HEK293T (cell line): ENCODE data around the gene RRAS.

Source experiments
- CTCF ChIA-PET: fragments of 350-600 bp; formaldehyde crosslinking; extraction: SDS; loops from one replicate; lab custom pipeline; 2021; ENCODE audit warnings: antibody characterized with exemption, inconsistent platforms; lab: Yijun Ruan, JAX
- POLR2A ChIA-PET: fragments of 350-600 bp; formaldehyde crosslinking; extraction: SDS; loops from one replicate; lab custom pipeline; 2020; ENCODE audit warnings: antibody characterized with exemption, inconsistent platforms; lab: Yijun Ruan, JAX
- DNase-seq: peaks from one replicate; pipeline ENCODE4 v3.0.0; 2012; ENCODE audit warnings: mixed read lengths; ENCODE audit errors: extremely low spot score
- ARNT ChIP-seq: fragments of 450-650 bp; IDR thresholded peaks from 2 replicates; pipeline ENCODE4 v1.6.1; 2017; ENCODE audit warnings: mild to moderate bottlenecking
- BHLHE40 ChIP-seq: fragments of 450-650 bp; IDR thresholded peaks from 2 replicates; pipeline ENCODE4 v1.6.1; 2016; ENCODE audit warnings: mild to moderate bottlenecking, moderate library complexity, borderline replicate concordance
- CTBP1 ChIP-seq: fragments of 450-650 bp; IDR thresholded peaks from 2 replicates; pipeline ENCODE4 v1.6.1; 2016; ENCODE audit warnings: borderline replicate concordance
- ELF4 ChIP-seq: fragments of 450-650 bp; IDR thresholded peaks from 2 replicates; pipeline ENCODE4 v1.6.1; 2017; ENCODE audit warnings: antibody characterized with exemption
- FOXA1 ChIP-seq: fragments of 450-650 bp; IDR thresholded peaks from 2 replicates; pipeline ENCODE4 v1.6.1; 2016; ENCODE audit warnings: mild to moderate bottlenecking
- FOXK2 ChIP-seq: fragments of 450-650 bp; IDR thresholded peaks from 2 replicates; pipeline ENCODE4 v1.6.1; 2016; ENCODE audit warnings: mild to moderate bottlenecking
- FOXM1 ChIP-seq: fragments of 450-650 bp; IDR thresholded peaks from 2 replicates; pipeline ENCODE4 v1.6.1; 2017; ENCODE audit warnings: mild to moderate bottlenecking, borderline replicate concordance
- HDGF ChIP-seq: fragments of 450-650 bp; IDR thresholded peaks from 2 replicates; pipeline ENCODE4 v1.6.1; 2017; ENCODE audit warnings: antibody characterized with exemption, borderline replicate concordance
- L3MBTL2 ChIP-seq: fragments of 450-650 bp; conservative IDR thresholded peaks from 2 replicates; pipeline ENCODE4 v1.6.1; 2016; ENCODE audit warnings: mild to moderate bottlenecking
- LEF1 ChIP-seq: fragments of 450-650 bp; IDR thresholded peaks from 2 replicates; pipeline ENCODE4 v1.6.1; 2017; ENCODE audit warnings: mild to moderate bottlenecking, borderline replicate concordance
- NFRKB ChIP-seq: fragments of 450-650 bp; IDR thresholded peaks from 2 replicates; pipeline ENCODE4 v1.6.1; 2016; ENCODE audit warnings: mild to moderate bottlenecking, moderate library complexity
- SP1 ChIP-seq: fragments of 450-650 bp; IDR thresholded peaks from 2 replicates; pipeline ENCODE4 v1.6.1; 2017
- SUZ12 ChIP-seq: fragments of 450-650 bp; IDR thresholded peaks from 2 replicates; pipeline ENCODE4 v1.6.1; 2016; ENCODE audit warnings: mild to moderate bottlenecking
- TARDBP ChIP-seq: fragments of 450-650 bp; IDR thresholded peaks from 2 replicates; pipeline ENCODE4 v1.6.1; 2016
- ZNF384 ChIP-seq: fragments of 450-650 bp; IDR thresholded peaks from 2 replicates; pipeline ENCODE4 v1.6.1; 2016
- TF ChIP-seq, protein P1 (sequence below): fragments of 450-650 bp; IDR thresholded peaks from 2 replicates; pipeline ENCODE4 v1.6.1; 2016

RRAS gene

DNA sequence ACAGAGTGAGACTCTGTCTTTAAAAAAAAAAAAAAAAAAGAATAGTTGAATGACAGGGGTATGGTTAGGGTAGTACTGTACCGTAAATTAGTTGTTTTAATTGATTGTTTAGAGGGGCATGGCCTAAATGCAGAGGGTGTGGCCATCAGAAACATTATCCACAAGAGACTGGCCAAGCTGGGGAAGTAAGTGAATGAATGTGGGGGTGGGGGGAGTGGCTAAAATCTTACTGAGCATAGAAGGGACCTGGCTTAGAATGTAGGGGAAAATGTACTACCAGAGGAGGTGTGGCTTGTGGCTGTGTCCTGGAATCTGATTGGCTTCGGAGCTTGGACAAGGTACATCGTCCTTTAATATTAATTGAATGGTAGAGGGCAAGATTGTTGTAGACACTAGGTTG, 29.6 kb upstream of the RRAS start:
- DNase-seq: no peak
- ChIA-PET CTCF (interaction anchor here (0.5 kb wide), 1 partner anchor 146 kb away, joined by 9 read pairs; no protein-coding TSS in a partner anchor), POLR2A (interaction anchor here (3.8 kb wide), 1 partner anchor 28 kb away, joined by 25 read pairs; the partner anchor contains the start of genes RRAS and SCAF1)
- TF ChIP-seq FOXA1 (no peak), L3MBTL2 (no peak), HDGF (no peak), ARNT (no peak), NFRKB (no peak), ZNF384 (no peak), BHLHE40 (no peak), SP1 (no peak), FOXM1 (no peak), SUZ12 (no peak), ELF4 (no peak), TARDBP (no peak), LEF1 (no peak), FOXK2 (no peak), CTBP1 (no peak)
- TF ChIP-seq, protein P1, sequence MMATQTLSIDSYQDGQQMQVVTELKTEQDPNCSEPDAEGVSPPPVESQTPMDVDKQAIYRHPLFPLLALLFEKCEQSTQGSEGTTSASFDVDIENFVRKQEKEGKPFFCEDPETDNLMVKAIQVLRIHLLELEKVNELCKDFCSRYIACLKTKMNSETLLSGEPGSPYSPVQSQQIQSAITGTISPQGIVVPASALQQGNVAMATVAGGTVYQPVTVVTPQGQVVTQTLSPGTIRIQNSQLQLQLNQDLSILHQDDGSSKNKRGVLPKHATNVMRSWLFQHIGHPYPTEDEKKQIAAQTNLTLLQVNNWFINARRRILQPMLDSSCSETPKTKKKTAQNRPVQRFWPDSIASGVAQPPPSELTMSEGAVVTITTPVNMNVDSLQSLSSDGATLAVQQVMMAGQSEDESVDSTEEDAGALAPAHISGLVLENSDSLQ: no peak

DNA sequence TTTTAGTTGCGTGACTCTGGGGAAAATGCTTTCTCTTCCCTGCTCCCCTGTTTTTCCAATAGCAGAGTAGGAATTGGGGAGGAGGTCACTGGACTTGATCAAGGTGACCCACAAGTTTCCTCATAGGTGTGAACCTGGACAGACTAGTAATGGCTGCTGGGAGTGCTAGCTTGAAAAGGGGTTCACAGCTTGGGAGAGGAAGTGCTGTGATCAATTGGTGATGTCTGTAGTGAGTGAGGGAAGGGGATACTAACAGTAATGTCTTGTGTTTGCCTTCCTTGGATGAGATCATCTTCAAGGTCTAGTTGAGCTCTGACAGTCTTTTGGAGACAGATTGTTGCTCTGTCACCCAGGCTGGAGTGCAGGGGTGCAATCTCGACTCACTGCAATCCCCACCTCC, 27.5 kb upstream of the RRAS start:
- CTCF ChIA-PET: interaction anchor here (0.9 kb wide), 1 partner anchor 21 kb away, joined by 3 read pairs; no protein-coding TSS in a partner anchor
- TF ChIP-seq LEF1 (no peak), SUZ12 (no peak), ZNF384 (no peak), ARNT (no peak), SP1 (no peak), BHLHE40 (no peak), L3MBTL2 (no peak), HDGF (no peak), NFRKB (no peak), FOXM1 (no peak), CTBP1 (no peak), TARDBP (no peak), FOXK2 (no peak)
- TF ChIP-seq, protein P1: no peak
- no peak for DNase-seq
- POLR2A ChIA-PET: interaction anchor here (1.1 to 4.8 kb wide), 3 partner anchors 9 to 26 kb away, joined by 3 to 44 read pairs (median 25); partner anchors contain the start of genes PRMT1, RRAS and SCAF1

DNA sequence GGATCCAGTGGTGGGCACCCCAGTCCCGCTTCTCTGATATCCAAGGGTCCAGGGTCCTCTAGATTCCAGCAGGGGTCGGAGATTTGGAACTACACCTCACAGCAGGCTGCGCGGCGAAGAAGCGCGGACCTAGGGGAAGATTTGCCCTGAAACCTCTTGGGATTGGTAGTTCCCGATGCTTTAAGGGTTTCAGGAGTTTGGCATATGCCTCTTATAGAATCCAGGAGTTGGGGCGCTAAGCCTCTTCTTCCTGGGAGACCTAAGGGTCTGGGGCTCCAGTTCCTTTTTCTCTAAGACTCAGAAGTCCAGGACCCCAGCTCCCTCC, 26.1 kb upstream of the RRAS start:
- ChIA-PET POLR2A (interaction anchor here (0.9 to 5.2 kb wide), 6 partner anchors 11 to 85 kb away, joined by 3 to 57 read pairs (median 16); partner anchors contain the start of genes PRMT1, PRRG2, RRAS and SCAF1), CTCF (interaction anchor here (1.2 kb wide), 1 partner anchor 13 kb away, joined by 3 read pairs; no protein-coding TSS in a partner anchor)
- DNase-seq: no peak
- TF ChIP-seq BHLHE40 (no peak), CTBP1 (no peak), NFRKB (no peak), SP1 (no peak), FOXA1 (no peak), ARNT (no peak), SUZ12 (no peak), HDGF (no peak)

DNA sequence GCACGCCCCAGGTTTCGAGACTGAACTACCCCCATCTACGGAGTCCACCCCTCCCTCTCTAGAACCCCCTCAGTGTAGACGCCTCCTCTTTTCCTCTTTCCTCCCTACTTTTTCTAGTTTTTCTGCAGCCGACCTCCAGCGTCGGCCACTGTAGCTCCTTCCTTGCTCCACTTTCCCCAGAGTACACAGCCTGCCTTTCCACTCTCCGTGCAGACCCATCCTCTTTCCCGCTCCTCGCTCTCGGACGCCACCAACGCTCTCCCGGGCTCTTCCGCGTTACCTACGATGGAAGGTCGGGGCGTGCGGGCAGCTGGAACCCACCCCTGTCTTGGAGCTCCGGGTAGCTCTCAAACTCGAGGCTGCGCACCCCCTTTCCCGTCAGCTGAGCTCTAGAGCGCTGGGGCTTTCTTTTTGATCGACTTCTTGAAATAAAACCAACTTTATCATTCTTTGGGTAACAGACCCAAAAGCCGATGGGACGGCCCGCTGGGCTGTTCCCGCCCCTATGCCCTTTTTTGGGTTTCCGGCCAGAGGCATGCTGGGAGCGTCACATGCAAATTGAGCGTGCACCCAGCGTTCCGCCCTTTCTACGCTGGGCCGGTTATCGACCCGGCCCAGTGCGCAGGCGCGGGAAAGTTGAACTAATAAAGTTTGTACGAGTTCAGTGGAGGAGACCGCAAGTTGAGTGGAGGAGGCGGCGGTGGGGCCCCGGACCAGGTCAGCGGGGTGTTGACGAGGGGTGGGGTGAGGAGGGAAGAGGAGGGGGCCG, 25.6 kb upstream of the RRAS start, which contains the start of the genes BCL2L12 and IRF3:
TSS of gene BCL2L12 (plus strand) at position 583 of the 769 bp plus-strand sequence. CDS start 760 bp downstream, outside the sequence.
TSS of gene IRF3 (minus strand) at position 507 of the 769 bp plus-strand sequence. CDS start 1,019 bp downstream, outside the sequence.
- peak; percentile 92 for DNase-seq
- POLR2A ChIA-PET: interaction anchor here (0.7 to 5.2 kb wide), 8 partner anchors 10 to 605 kb away, joined by 3 to 57 read pairs (median 4); partner anchors contain the start of genes PRMT1, RRAS and SCAF1
- CTCF ChIA-PET: interaction anchor here (1.0 to 1.5 kb wide), 3 partner anchors 13 to 95 kb away, joined by 3 to 4 read pairs (median 4); no protein-coding TSS in a partner anchor
- no peak for TF ChIP-seq BHLHE40
- TF ChIP-seq L3MBTL2: peak; percentile 16; the same call in 1 of the 2 replicates

DNA sequence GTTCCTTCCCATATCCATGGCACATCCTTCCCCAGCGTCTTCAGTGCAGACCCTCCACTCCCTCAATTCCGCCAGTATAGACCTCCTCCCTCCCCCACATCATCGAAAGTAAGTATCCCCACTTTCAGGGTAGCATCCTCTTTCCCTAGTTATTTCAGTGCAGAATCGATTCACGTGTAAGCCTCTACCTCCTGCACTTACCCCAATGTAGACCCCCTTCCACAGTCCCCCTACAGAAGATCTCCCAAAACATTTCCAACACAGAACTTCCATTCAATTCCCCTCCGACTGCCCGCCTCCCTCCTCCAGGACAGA, 25.1 kb upstream of the RRAS start:
- no peak for DNase-seq
- POLR2A ChIA-PET: interaction anchor here (0.7 to 5.2 kb wide), 9 partner anchors 10 to 605 kb away, joined by 3 to 57 read pairs (median 4); partner anchors contain the start of genes PRMT1, PRRG2, RRAS and SCAF1
- CTCF ChIA-PET: interaction anchor here (1.0 to 1.5 kb wide), 4 partner anchors 11 to 95 kb away, joined by 3 to 5 read pairs (median 4); no protein-coding TSS in a partner anchor
- TF ChIP-seq FOXA1 (no peak), FOXK2 (no peak), HDGF (no peak), TARDBP (no peak), L3MBTL2 (no peak), ELF4 (no peak), ZNF384 (no peak), BHLHE40 (no peak), SUZ12 (no peak)

DNA sequence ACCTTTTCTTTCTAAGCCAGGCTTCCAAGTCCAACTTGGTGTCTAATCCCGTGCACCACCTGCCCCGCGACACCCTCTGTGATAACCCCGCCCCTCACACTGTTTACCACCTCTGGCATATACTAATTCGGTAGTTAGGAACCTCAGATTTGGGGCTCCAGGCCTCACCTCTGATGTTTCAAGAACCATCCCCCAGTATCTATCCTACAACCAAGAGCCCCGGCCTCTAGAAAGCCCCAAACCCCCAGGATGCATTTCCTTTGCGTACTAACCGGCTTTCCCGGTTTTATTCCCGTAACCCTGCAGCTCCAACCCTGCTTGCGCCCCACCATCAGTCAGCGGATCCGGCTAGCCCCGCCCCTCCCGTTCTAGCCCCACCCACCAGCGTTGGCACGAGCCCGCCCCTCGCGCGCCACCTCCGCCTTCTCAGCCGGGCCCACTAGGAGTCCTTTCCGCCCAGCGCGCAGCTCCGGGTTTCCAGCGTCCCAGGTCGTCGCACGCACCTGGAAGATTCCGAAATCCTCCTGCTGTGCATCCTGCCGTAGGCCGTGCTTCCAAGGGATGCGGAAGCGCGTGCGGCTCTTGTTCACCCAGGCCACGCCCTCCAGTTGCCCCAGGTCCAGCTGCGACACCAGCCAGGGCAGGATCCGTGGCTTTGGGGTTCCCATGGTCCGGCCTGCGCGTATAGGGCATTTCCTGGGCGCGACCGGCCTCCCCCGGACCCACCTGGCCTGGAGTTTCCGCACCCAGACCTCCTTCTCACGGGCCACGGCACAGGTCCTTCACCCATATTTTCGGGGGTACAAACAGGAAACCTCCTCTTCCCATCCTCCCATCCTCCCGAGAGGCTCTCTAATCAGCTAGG, 24.5 kb upstream of the RRAS start:
- DNase-seq: peak; percentile 85
- CTCF ChIA-PET: interaction anchor here (1.0 to 1.5 kb wide), 4 partner anchors 11 to 94 kb away, joined by 3 to 5 read pairs (median 4); no protein-coding TSS in a partner anchor
- TF ChIP-seq SUZ12 (no peak), FOXM1 (no peak), L3MBTL2 (no peak), HDGF (no peak), NFRKB (no peak), LEF1 (no peak), FOXA1 (no peak), FOXK2 (no peak), ZNF384 (no peak), CTBP1 (no peak), ARNT (no peak), ELF4 (no peak), SP1 (no peak), TARDBP (no peak)
- TF ChIP-seq, protein P1: no peak
- POLR2A ChIA-PET: interaction anchor here (0.7 to 5.2 kb wide), 10 partner anchors 9 to 83 kb away, joined by 3 to 57 read pairs (median 5); partner anchors contain the start of genes PRMT1, PRRG2, RRAS and SCAF1
